Measurements from ENCODE around the gene AOC3.
"Not testable (repeated sequence)": the region's sequence is repeated elsewhere in the genome, so short reads cannot be mapped to it uniquely, and the experiment has no call there.

The AOC3 gene

GRCh38 chr17:42880776-42881310 lies 29.8 kb downstream of the AOC3 start:
- DNase-seq (ENCODE audit: insufficient read length, low spot score), result no peak
- no peak for FAIRE-seq
- no peak for TF ChIP-seq CTCF (IDR thresholded peaks at IDR 0.05; ENCODE audit: insufficient read depth, missing control alignments)

- FAIRE-seq; DNase-seq (ENCODE audit: insufficient read length, low spot score): not testable (repeated sequence)
Measured at GRCh38 chr17:42881706-42882105, 30.7 kb downstream of the AOC3 start.

GRCh38 chr17:42882166-42882565 lies 31.2 kb downstream of the AOC3 start:
- TF ChIP-seq CTCF (IDR thresholded peaks at IDR 0.05; ENCODE audit: insufficient read depth, missing control alignments), result no peak
- FAIRE-seq (no peak), DNase-seq (ENCODE audit: insufficient read length, low spot score) (no peak)

GRCh38 chr17:42883802-42884558 lies 33.0 kb downstream of the AOC3 start:
- FAIRE-seq, result no peak
- no peak for DNase-seq (ENCODE audit: insufficient read length, low spot score)
- TF ChIP-seq CTCF (IDR thresholded peaks at IDR 0.05; ENCODE audit: insufficient read depth, missing control alignments), result no peak

GRCh38 chr17:42885806-42886205 lies 34.8 kb downstream of the AOC3 start:
- FAIRE-seq; DNase-seq (ENCODE audit: insufficient read length, low spot score): not testable (repeated sequence)

- no peak for TF ChIP-seq CTCF (IDR thresholded peaks at IDR 0.05; ENCODE audit: insufficient read depth, missing control alignments)
- FAIRE-seq (no peak), DNase-seq (ENCODE audit: insufficient read length, low spot score) (no peak)
Measured at GRCh38 chr17:42886283-42887176, 35.5 kb downstream of the AOC3 start.

- no peak for DNase-seq (ENCODE audit: insufficient read length, low spot score)
- TF ChIP-seq CTCF (IDR thresholded peaks at IDR 0.05; ENCODE audit: insufficient read depth, missing control alignments), result no peak
- no peak for FAIRE-seq
Measured at GRCh38 chr17:42889809-42890208, 38.8 kb downstream of the AOC3 start.
